NCI-H1694 treated with DMSO at 0.1 percent for 48 hours (cell line): ENCODE data around the gene AKT3.
"Not testable (repeated sequence)": the region's sequence is repeated elsewhere in the genome, so short reads cannot be mapped to it uniquely, and the experiment has no call there.

ENCODE experiments used
- DNase-seq: peaks from one replicate; lab custom pipeline; 2025; lab: John Stamatoyannopoulos, UW

Gene AKT3

GRCh38 chr1:243783714-243784113, 66.3 kb downstream of the AKT3 start:
- DNase-seq = no peak

DNA sequence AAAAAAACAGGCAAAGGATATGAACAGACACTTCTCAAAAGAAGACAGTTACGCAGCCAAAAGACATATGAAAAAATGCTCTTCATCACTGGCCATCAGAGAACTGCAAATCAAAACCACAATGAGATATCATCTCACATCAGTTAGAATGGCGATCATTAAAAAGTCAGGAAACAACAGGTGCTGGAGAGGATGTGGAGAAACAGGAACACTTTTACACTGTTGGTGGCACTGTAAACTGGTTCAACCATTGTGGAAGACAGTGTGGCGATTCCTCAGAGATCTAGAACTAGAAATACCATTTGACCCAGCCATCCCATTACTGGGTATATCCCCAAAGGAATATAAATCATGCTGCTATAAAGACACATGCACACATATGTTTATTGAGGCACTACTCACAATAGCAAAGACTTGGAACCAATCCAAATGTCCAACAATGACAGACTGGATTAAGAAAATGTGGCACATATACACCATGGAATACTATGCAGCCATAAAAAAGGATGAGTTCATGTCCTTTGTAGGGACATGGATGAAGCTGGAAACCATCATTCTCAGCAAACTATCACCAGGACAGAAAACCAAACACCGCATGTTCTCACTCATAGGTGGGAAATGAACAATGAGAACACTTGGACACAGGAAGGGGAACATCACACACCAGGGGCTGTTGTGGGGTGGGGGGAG, 77.5 kb downstream of the AKT3 start:
- not testable (repeated sequence) for DNase-seq

- no peak for DNase-seq
Observed at GRCh38 chr1:243770860-243771259, 79.2 kb downstream of the AKT3 start.

- DNase-seq = no peak
Observed at GRCh38 chr1:243765676-243766075, 84.4 kb downstream of the AKT3 start.

- peak; percentile 100 for DNase-seq
Observed at GRCh38 chr1:243763806-243764205, 86.2 kb downstream of the AKT3 start.

DNA sequence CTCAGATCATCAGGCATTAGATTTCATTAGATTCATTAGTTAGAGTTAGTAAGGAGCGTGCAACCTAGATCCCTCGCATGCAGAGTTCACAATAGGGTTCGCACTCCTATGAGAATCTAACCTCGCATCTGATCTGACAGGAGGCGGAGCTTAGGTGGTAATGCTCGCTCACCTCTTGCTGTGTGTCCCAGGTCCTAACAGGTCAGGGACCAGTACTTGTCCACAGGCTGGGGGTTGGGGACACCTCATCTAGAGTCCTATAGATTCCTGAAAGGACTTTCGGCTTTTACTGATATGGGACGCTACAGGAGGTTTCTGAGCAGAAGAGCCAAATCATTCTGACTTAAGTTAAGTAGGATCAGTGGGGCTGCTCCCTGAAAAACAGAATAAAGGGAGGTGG, 91.4 kb downstream of the AKT3 start:
- DNase-seq = no peak

DNA sequence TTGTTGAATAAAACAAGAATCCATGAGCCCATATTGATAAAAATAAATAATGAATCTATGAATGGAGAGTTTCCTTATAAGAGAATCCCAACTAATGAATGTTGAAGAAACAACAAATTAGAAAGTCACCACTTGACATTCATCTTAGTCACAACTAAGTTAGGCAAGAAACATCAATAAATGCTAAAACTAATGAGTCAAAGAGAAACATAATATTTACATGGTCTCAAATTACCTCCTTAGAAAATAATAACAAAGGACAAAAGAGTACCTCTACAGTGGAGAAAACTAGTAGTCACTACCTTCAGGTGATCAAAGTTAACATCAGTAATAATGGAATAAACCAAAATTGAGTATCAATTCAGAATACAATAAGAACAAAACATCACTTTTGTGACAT, 93.5 kb downstream of the AKT3 start:
- DNase-seq = no peak

DNA sequence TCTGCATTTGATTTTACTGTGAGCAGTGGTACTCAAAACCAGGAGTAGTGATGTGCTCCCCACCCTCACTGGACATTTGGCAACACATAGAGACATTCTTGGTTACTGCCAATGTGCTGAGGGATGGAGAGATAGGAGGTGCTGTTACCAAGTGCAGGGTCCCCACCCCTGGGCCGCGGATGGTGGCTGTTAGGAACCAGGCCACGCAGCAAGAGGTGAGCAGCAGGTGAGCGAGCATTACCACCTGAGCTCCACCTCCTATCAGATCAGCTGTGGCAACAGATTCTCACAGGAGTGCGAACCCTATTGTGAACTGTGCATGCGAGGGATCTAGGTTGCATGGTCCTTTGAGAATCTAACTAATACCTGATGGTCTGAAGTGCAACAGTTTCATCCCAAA, 95.7 kb downstream of the AKT3 start:
- DNase-seq = no peak

DNA sequence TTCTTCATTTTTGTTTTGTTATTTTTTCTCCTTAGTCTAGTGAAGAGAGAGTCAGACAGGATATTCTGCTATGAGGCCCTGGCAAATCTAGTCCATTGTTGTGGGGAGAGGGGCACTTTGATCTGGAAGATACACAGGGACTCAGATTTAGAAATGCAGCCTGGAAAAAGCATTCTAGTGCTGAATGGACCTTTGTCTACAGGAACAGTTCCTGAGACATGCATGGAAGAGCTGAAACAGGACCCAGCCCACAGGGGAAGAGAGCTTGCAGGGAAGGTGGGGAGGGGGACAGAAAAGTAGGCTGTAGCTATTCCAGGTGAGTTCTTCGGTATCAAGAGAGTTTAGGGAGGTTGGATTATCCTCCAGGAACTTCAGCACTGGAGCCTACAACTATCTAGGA, 98.5 kb downstream of the AKT3 start:
- peak; percentile 100 for DNase-seq

GRCh38 chr1:243748706-243749283, 101.2 kb downstream of the AKT3 start:
- DNase-seq = peak; percentile 100

DNA sequence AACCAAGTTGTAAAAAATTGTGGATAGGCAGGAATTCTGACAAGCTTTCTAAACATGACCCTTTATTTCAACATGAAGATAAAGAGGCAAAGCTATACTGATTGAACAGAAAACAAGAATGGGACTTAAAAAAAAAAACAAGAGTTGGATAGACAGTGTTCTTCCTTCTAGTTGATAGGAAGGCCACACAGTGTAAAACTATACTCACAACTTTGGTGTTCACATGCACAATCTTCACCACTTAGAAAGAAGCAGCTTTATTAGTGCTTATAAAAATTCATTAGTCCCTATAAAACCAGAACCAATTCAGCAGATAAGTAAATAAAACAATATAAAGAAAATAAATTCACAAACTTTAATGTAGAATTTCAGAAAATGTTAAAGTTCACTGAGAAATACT, 101.8 kb downstream of the AKT3 start:
- peak; percentile 100 for DNase-seq

GRCh38 chr1:243746751-243747150, 103.3 kb downstream of the AKT3 start:
- DNase-seq = no peak

GRCh38 chr1:243745356-243745755, 104.7 kb downstream of the AKT3 start:
- no peak for DNase-seq

GRCh38 chr1:243742819-243743218, 107.2 kb downstream of the AKT3 start:
- DNase-seq = no peak

DNA sequence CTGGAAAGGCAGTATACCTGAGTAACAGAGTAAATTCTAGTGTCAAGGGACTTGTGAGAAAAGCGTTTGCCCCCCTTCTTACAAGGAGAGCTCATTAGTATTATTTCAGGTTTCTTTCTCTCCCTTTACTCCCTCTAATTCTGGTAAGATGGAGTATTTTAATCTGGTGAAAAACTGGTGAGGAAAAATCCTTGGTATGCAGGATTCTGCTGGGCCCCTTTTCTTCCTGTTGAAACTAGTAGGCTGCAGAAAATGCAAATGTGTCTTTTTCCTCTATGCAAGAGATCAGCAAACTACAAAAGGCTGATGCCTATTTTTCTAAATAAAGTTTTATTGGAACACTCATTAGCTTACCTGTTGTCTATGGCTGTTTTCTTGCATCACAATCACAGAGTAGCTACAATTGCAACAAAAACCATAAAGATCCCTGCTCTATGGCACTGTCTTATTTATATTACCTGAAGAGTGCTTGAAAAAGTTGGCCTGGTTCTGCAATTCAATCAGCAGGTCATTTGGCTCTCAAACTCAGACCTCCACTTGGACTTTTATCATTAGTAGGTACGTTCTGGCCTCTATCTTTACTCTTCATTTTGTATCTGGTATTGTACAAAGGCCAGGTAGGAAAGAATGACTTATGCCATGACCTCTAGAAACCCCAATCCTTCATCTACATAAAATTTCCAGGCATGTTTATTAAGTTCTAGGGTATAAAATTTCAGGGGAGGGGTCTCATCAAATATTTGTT, 109.6 kb downstream of the AKT3 start:
- no peak for DNase-seq

DNA sequence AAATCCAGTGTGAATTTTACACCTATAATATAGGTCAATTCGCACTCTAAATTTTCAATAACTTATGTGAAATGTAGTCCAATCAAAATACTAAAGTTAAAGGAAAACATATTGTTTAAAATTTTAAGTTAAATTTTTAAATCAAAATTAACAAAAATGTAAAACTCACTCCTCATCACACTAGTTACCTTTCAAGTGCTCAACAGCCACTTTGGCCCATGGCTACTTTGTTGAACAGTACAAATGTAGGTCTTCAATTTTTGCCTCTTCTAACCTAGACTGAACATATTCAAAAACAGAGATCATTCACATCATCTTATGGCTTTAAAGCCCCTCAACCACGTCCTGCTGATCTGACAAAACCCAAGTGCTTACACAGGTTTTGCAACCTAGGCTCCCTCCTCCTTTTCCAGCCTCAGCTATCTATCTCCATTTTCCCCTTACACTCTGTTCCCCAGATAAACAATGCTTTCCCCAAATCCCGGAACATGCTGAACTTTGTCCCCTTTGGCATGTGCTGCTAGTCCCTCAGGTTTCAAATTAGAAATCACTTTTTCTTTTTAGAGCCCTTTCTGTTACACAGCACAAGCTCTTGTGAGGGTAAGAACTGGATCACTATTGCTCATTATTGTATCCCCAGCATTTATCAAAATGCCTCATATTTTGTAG, 110.6 kb downstream of the AKT3 start:
- no peak for DNase-seq

- no peak for DNase-seq
Observed at GRCh38 chr1:243738020-243738419, 112.0 kb downstream of the AKT3 start.

DNA sequence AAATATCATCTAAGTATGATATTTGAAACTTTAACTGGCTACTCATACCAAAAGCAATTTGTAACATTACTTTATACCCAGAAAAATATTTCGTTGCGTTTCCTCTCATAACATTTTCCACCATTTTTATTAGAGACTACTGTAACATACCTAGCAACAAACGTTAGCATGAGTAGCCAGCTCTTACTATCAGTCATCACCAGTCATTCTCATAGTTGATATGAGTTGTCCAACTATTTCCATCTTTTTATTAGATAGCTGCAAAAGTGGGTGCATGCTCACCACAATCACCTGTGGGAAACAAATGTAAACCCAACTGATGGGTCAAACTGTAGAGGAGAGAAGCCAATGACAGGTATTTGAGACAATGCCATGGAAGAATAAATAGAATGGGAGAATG, 114.6 kb downstream of the AKT3 start:
- no peak for DNase-seq

DNA sequence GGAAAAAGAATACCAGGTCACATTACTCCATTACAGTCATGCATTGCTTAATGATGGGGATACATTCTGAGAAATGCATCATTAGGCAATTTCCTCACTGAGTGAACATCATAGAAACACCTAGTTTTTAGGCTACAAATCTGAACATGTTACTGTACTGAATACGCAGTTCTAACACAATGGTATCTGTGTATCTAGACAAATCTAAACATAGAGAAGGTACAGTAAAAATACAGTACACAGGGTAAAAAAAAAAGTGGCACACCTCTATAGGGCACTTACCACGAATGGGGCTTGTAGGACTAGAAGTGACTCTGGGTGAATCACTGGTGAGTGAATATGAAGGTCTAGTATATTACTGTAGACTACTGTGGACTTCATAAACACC, 115.7 kb downstream of the AKT3 start:
- DNase-seq = peak; percentile 99

- no peak for DNase-seq
Observed at GRCh38 chr1:243733670-243734307, 116.3 kb downstream of the AKT3 start.

DNA sequence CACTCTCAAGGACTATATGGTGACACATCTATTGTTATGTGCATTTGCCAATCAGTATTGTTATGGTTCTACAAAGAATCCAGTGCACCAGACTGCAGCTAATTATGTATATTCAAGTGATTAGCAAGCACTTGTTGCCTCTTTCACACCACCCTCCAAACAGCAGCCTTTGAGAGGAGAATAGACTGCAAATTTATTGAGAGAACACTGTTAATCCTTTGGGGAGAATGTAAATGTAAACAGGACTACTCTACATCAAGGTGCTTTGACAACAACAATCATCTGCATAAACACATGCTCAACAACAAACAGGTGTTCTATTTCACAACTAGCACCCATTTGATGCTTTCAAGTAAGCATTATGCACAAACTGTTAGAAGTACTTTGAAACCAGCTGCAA, 117.4 kb downstream of the AKT3 start:
- DNase-seq = no peak

DNA sequence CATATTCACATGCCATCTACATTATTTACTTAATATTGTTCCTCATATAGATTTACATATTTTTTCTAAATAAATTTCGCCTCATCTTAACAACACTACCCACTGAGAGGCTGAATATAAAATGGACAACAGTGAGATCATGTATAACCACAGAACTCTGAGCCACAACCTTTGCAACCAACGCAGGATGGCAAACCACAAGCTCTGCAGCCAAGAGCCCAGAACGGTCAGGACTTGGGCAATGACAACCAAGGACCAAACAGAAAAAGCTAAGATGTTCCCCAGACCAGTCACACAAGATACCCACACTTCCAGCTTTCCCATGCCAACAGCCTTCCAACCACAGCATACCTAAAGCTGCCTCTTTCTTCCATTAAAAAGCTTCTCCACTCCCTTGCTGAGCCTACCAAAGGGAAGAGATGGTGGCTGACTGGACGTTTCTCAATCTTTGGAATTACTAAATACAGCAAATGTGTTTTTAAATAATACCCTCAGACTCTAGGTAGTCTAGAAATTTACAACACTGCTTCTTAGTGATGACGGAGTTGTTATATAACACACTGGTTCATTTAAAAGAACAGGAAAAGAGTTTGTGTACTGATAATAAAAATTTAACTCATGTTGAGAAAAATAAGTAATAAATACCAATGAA, 117.9 kb downstream of the AKT3 start:
- DNase-seq = no peak
